ENCODE data around the gene PXN. TPM values are rescaled to one million over a fixed set of nuclear protein-coding genes. Genes with fewer than 3 reads are reported as not detected.

Gene PXN
- total and polyA plus RNA-seq, 11 donors = 34.3 to 103 (median 69.9) TPM

DNA sequence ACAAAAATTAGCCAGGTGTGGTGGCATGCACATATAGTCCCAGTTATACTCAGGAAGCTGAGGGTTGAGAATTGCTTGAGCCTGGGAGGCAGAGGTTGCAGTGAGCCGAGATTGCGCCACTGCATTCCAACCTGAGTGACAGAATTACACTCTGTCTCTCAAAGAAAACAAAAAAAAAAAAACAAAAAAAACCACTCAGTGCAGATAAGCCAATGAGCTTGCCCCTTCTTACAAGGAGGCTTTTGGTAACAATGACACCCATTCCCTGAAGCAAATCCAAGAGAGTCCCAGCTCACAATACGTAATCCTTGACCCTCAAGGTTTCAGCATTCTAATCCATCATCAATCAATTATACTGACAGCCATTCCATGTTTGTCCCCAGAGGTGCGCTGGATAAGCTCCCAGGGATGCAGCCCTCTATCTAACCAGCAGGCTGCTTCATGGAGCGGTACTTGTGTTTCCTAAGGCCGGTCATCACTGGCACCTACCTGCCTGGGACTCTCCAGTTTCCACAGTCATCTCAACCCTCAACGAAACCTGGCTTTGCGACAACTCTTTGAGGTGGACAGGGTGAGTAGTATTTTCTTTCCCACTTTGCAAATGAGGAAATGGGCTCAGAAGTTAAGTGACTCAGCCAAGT is 83.4 kb downstream of the PXN start:
- intact Hi-C loops (cut with DNase I) = no loop called here
- TF ChIP-seq CTCF (IDR thresholded peaks at IDR 0.05) = no peak
- TF ChIP-seq POLR2A (IDR thresholded peaks at IDR 0.05) = no peak
- 88 to 92% (median 91%) methylated on average over 8 of the region's 8 CpGs for WGBS, 4 donors

DNA sequence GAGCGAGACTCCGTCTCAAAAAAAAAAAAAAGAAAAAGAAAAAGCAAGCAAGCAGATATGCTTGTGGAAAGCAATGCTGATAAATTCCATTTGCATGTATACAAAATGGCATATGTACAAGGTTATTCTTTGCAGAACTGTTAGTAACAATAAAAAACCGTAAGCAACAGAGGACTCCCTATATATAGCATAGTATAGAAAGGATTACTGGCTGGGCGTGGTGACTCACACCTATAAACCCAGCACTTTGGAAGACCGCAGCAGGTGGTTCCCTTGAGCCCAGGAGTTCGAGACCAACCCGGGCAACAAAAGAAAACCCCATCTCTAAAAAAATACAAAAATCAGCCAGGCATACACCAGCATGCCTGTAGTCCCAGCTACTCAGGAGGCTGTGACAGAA is 84.6 kb downstream of the PXN start:
- Histone ChIP-seq H3K27me3 (no peaks in the 10 kb centered on the region), H3K27ac (no peak overlapping the region), H3K4me3 (no peak overlapping the region), H3K9me3 (no peaks in the 10 kb centered on the region), H3K4me1 (peaks cover 0 to 8% (median 0%) of the 10 kb centered on the region in 12 donors), H3K36me3 (peaks cover 0 to 99% (median 92%) of the 10 kb centered on the region in 9 donors)
- TF ChIP-seq CTCF (IDR thresholded peaks at IDR 0.05) (no peak), POLR2A (IDR thresholded peaks at IDR 0.05) (no peak)
- DNase-seq (no peak), ATAC-seq (no peak)
- intact Hi-C loops (cut with DNase I) = no loop called here
- 92 to 95% (median 93%) methylated on average over 7 of the region's 7 CpGs for WGBS, 4 donors

More for the DNA sequence above, 83.4 kb downstream of the PXN start:
- Histone ChIP-seq H3K27me3 (no peaks in the 10 kb centered on the region), H3K27ac (no peak overlapping the region), H3K4me1 (peaks cover 0 to 8% (median under 1%) of the 10 kb centered on the region in 12 donors), H3K36me3 (peaks cover 0 to 99% (median 92%) of the 10 kb centered on the region in 9 donors), H3K9me3 (no peaks in the 10 kb centered on the region), H3K4me3 (no peak overlapping the region)
- ATAC-seq (no peak), DNase-seq (no peak)

DNA sequence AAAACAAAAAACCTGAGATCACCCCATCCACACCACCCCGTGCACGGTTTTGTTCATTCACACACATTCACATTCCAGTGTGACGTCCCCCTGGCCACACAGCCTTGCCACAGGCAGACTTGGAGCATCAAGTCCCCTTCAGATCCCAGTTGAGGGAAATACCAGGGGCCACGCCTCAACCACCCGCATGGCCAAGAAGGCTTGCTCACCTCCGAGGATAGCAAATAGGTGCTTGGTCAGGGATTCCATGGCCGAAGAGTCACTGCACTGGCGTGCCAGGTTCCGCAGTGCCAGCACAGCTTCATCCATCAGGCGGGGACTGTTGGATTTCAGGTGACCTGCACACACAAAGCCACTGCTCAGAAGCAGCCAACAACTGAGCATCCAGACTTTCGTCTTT is 90.0 kb downstream of the PXN start:
- intact Hi-C loops (cut with DNase I) = no loop called here
- peaks cover 0 to 100% (median 97%) of the 10 kb centered on the region in 9 donors for H3K36me3 ChIP-seq
- no peak for ATAC-seq

GRCh38 chr12:120175062-120175461 is 90.5 kb downstream of the PXN start:
- Histone ChIP-seq H3K36me3 (peaks cover 0 to 100% (median 99%) of the 10 kb centered on the region in 9 donors), H3K27me3 (no peaks in the 10 kb centered on the region), H3K4me1 (no peaks in the 10 kb centered on the region), H3K9me3 (no peaks in the 10 kb centered on the region), H3K27ac (no peak overlapping the region), H3K4me3 (no peak overlapping the region)
- no peak for TF ChIP-seq CTCF (IDR thresholded peaks at IDR 0.05)
- no peak for TF ChIP-seq POLR2A (IDR thresholded peaks at IDR 0.05)
- ATAC-seq = no peak
- intact Hi-C loops (cut with DNase I) = no loop called here
- DNase-seq = no peak
- WGBS, 4 donors = 89 to 95% (median 92%) methylated on average over 5 of the region's 5 CpGs

More for the DNA sequence above, 90.0 kb downstream of the PXN start:
- no peaks in the 10 kb centered on the region for H3K9me3 ChIP-seq
- TF ChIP-seq CTCF (IDR thresholded peaks at IDR 0.05) = no peak
- TF ChIP-seq POLR2A (IDR thresholded peaks at IDR 0.05) = no peak
- no peak for DNase-seq
- no peaks in the 10 kb centered on the region for H3K4me1 ChIP-seq
- H3K4me3 ChIP-seq = no peak overlapping the region
- no peaks in the 10 kb centered on the region for H3K27me3 ChIP-seq
- H3K27ac ChIP-seq = no peak overlapping the region
- 94 to 95% (median 94%) methylated on average over 11 of the region's 11 CpGs for WGBS, 4 donors
